PC-9 (cell line): ENCODE data around the gene TPM2. TPM values are rescaled to one million over a fixed set of nuclear protein-coding genes. Genes with fewer than 3 reads are reported as not detected.

Experiments used
- BruUV-seq: library from RNA; stranded (reverse); fragments of 400-500 nt; replicated peaks from 2 replicates; lab custom pipeline; 2021; lab: Mats Ljungman, UMichigan
- CTCF ChIA-PET: fragments of 300-600 bp; sonication (Branson Sonifier 250); formaldehyde crosslinking; loops from one replicate; lab custom pipeline; 2022; ENCODE audit warnings: antibody characterized with exemption; lab: Charles Lee
- POLR2A ChIA-PET: fragments of 300-600 bp; sonication (Branson Sonifier 250); formaldehyde crosslinking; loops from one replicate; lab custom pipeline; 2022; ENCODE audit warnings: antibody characterized with exemption; ENCODE audit not compliant: unreplicated experiment; lab: Charles Lee
- DNase-seq, 2 experiments: peaks; one replicate each; pipeline versions ENCODE4 v3.0.0 to v3.0.0-alpha.2; 2015 to 2022; ENCODE audit warnings: mixed read lengths in 1 of 2
- H2AFZ ChIP-seq: fragments of 200-600 bp; sonication (generic); 2 replicates; pipeline ENCODE4 v1.8.1; 2017; ENCODE audit warnings: antibody characterized with exemption
- H3F3A ChIP-seq: fragments of 200-600 bp; sonication (generic); 2 replicates; pipeline ENCODE4 v1.8.1; 2017; ENCODE audit warnings: antibody characterized with exemption, mild to moderate bottlenecking, low read depth; ENCODE audit not compliant: insufficient read depth
- H3K27ac ChIP-seq: fragments of 200-600 bp; sonication (generic); 2 replicates; pipeline ENCODE4 v1.6.1; 2016; ENCODE audit warnings: mixed run types
- H3K27me3 ChIP-seq: fragments of 200-600 bp; sonication (generic); 2 replicates; pipeline ENCODE4 v1.6.1; 2016; ENCODE audit warnings: low read depth, mixed run types; ENCODE audit not compliant: insufficient read depth
- H3K36me3 ChIP-seq: fragments of 200-600 bp; sonication (generic); 2 replicates; pipeline ENCODE4 v1.6.1; 2016; ENCODE audit warnings: low read depth, mixed run types
- H3K4me1 ChIP-seq: fragments of 200-600 bp; sonication (generic); replicated peaks from 2 replicates; pipeline ENCODE4 v1.6.1; 2016; ENCODE audit warnings: mixed run types; ENCODE audit not compliant: insufficient read depth
- H3K4me2 ChIP-seq: fragments of 200-600 bp; sonication (generic); 2 replicates; pipeline ENCODE4 v1.6.1; 2017; ENCODE audit warnings: mixed run types
- H3K4me3 ChIP-seq: fragments of 200-600 bp; sonication (generic); 2 replicates; pipeline ENCODE4 v1.6.1; 2016; ENCODE audit warnings: mixed run types
- H3K79me2 ChIP-seq: fragments of 200-600 bp; sonication (generic); 2 replicates; pipeline ENCODE4 v1.6.1; 2017; ENCODE audit warnings: low read depth, mixed run types
- H3K9me2 ChIP-seq: fragments of 200-600 bp; sonication (generic); 2 replicates; pipeline ENCODE4 v1.8.1; 2017; ENCODE audit warnings: mild to moderate bottlenecking; ENCODE audit not compliant: insufficient read depth
- H3K9me3 ChIP-seq: fragments of 200-600 bp; sonication (generic); 2 replicates; pipeline ENCODE4 v1.8.1; 2016; ENCODE audit warnings: low read depth; ENCODE audit not compliant: insufficient read depth
- H4K20me1 ChIP-seq: fragments of 200-600 bp; sonication (generic); 2 replicates; pipeline ENCODE4 v1.8.1; 2017; ENCODE audit not compliant: insufficient read depth
- CTCF ChIP-seq: fragments of 200-600 bp; sonication (generic); conservative IDR thresholded peaks from 2 replicates; pipeline ENCODE4 v1.6.1; 2017; ENCODE audit warnings: mixed run types, antibody characterized with exemption, mild to moderate bottlenecking, moderate library complexity
- EZH2 ChIP-seq: fragments of 200-600 bp; sonication (generic); IDR thresholded peaks from 2 replicates; pipeline ENCODE4 v1.8.0; 2017; ENCODE audit warnings: antibody characterized with exemption, low read depth
- intact Hi-C: fragments of 100-400 bp; cut with micrococcal nuclease; formaldehyde crosslinking; loops from one replicate; pipeline ENCODE4 v1.10.0; 2022; ENCODE audit not compliant: unreplicated experiment
- total RNA-seq: library from RNA; stranded (reverse); gene quantifications from 2 replicates; pipeline ENCODE4 v1.2.3, GENCODE V29; 2021

TPM2 gene
- total RNA-seq, 1 experiment from 2014 or later: 30.5 TPM

DNA sequence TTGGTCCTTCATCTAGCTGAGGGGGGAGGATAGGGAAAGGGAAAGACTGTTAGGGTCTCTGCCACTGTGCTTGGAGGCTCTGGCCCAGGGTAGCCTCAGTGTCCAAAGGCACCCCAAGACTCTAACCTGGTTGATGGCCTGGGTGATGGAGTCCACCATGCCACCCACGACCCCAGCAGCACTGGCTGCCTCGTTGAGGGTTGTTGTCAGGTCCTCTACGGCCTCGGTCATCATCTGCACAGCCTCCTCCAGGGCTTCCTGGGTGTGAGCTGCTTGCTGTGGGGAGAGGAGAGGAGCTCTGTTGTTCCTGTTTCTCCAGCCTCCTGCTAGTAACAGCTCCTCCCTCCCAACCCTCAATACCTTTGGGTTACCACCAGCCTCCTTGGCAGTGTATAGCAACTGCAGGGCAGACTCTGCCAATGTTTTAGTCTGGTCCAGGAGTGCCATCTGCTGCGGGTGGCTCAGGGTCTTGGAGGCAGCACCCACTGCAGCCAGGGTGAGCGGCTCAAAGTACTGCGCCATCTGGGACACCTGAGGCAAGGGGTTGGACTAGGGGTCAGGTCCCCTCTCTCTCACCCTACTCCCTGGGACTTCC is 16.2 kb upstream of the TPM2 start:
- no peak for TF ChIP-seq CTCF
- TF ChIP-seq EZH2: no peak
- intact Hi-C loops: no loop called here
- CTCF ChIA-PET: interaction anchor here (0.6 kb wide), 1 partner anchor 12 kb away, joined by 6 read pairs; no protein-coding TSS in a partner anchor
- Histone ChIP-seq H3K4me2 (no peak overlapping the region), H3K4me3 (no peak overlapping the region), H3K36me3 (no peaks in the 10 kb centered on the region), H3K27ac (no peak overlapping the region), H2AFZ (no peak overlapping the region), H3K4me1 (no peaks in the 10 kb centered on the region), H3K79me2 (no peaks in the 10 kb centered on the region), H3K27me3 (no peaks in the 10 kb centered on the region), H4K20me1 (no peaks in the 10 kb centered on the region), H3F3A (no peaks in the 10 kb centered on the region), H3K9me2 (no peaks in the 10 kb centered on the region), H3K9me3 (no peaks in the 10 kb centered on the region)
- DNase-seq: no peak
- POLR2A ChIA-PET: no interaction called here
- BruUV-seq: no TSS peak

GRCh38 chr9:35705372-35705771 is 15.6 kb upstream of the TPM2 start:
- POLR2A ChIA-PET: no interaction called here
- H3K79me2 ChIP-seq: no peaks in the 10 kb centered on the region
- CTCF ChIA-PET: interaction anchor here (0.6 kb wide), 1 partner anchor 12 kb away, joined by 6 read pairs; no protein-coding TSS in a partner anchor

DNA sequence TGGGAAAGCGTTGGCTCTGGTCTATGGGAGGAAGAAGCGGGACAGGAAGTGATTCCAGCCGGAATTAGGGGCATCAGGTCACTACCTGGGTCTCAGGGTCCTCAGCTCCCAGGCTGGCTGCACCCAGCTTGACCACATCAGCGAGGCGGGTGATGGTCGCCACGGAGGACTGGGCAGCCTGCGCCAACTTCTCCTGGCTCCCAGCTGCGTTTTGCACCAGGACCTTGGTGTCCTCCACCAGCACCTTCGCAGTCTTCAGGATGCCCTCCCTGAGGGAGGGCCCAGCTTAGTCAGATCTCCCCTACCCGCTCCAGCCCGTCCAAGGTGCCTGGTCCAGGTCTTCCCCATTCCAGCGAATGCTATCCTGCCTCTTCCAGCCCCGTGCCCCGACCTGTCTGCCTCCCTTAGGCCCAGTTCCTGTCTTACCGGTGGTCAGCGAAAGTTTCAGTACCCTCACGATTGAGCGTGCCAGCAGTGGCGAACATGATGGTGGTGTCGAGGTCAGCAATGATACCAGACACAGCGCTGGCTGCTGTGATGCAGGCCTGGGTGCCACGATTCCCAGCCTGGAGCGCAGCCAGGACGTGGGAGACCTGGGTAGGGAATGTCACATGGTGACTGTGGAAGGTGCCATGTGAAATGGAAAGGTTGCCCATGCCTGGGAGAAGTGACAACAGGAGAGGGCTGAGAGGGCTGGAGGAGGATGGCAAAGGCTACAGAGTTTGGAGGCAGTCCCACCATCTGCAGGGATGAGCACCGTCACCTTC is 14.4 kb upstream of the TPM2 start:
- TF ChIP-seq EZH2 (no peak), CTCF (no peak)
- H3K4me3 ChIP-seq: no peak overlapping the region
- H3K9me2 ChIP-seq: no peaks in the 10 kb centered on the region
- H3K27ac ChIP-seq: no peak overlapping the region
- no peak for DNase-seq
- H3K4me1 ChIP-seq: no peaks in the 10 kb centered on the region
- no peak overlapping the region for H2AFZ ChIP-seq
- H3F3A ChIP-seq: no peaks in the 10 kb centered on the region
- intact Hi-C loops: no loop called here
- no peak overlapping the region for H3K4me2 ChIP-seq
- H3K27me3 ChIP-seq: no peaks in the 10 kb centered on the region
- no peaks in the 10 kb centered on the region for H4K20me1 ChIP-seq
- ChIA-PET CTCF (no interaction called here), POLR2A (no interaction called here)
- no peaks in the 10 kb centered on the region for H3K36me3 ChIP-seq
- H3K9me3 ChIP-seq: no peaks in the 10 kb centered on the region
- H3K79me2 ChIP-seq: no peaks in the 10 kb centered on the region
- BruUV-seq: no TSS peak

More at GRCh38 chr9:35705372-35705771, 15.6 kb upstream of the TPM2 start:
- H2AFZ ChIP-seq: no peak overlapping the region
- H3K9me3 ChIP-seq: no peaks in the 10 kb centered on the region
- no TSS peak for BruUV-seq
- H3K27me3 ChIP-seq: no peaks in the 10 kb centered on the region
- H3K4me3 ChIP-seq: no peak overlapping the region
- H3K4me1 ChIP-seq: no peaks in the 10 kb centered on the region
- TF ChIP-seq EZH2 (no peak), CTCF (no peak)
- H3K4me2 ChIP-seq: no peak overlapping the region
- no peak overlapping the region for H3K27ac ChIP-seq
- H3K9me2 ChIP-seq: no peaks in the 10 kb centered on the region
- no peaks in the 10 kb centered on the region for H3K36me3 ChIP-seq
- intact Hi-C loops: no loop called here
- H4K20me1 ChIP-seq: no peaks in the 10 kb centered on the region
- no peak for DNase-seq
- no peaks in the 10 kb centered on the region for H3F3A ChIP-seq
